NCI-H187 treated with DMSO at 0.1 percent for 48 hours (cell line): ENCODE data around the gene KRTAP15-1.

Experiments
- DNase-seq: peaks from one replicate; lab custom pipeline; 2025; lab: John Stamatoyannopoulos, UW

Gene KRTAP15-1

GRCh38 chr21:30439975-30440374, at the start of gene KRTAP15-1:
Gene KRTAP15-1, plus strand, starts transcription at chr21:30440275. Its CDS starts 53 bp downstream, at chr21:30440328.
- DNase-seq: no peak

- DNase-seq: no peak
Observed at GRCh38 chr21:30391492-30392025, 48.5 kb upstream of the KRTAP15-1 start.

DNA sequence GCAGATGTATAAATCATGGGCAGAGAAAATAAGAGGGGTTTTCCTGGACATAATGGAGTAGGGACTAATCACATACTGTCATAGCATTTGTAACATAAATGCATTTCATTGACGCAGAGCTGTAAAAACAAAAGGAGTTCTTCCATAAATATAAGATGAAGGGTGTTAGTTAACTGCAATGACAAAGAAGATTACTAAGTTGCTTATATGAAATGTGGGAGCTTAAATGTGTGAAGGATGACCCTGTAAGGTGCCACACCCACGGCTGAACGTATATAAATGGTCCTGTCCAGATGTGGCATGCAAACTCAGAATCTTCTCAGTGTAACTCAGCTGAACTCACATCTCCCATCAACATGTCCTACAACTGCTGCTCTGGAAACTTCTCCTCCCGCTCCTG, 44.3 kb upstream of the KRTAP15-1 start, which contains the start of gene KRTAP13-1:
Gene KRTAP13-1 (plus strand): TSS at position 301 of the 400 bp plus-strand sequence. CDS start 56 bp downstream, at position 357.
- no peak for DNase-seq

DNA sequence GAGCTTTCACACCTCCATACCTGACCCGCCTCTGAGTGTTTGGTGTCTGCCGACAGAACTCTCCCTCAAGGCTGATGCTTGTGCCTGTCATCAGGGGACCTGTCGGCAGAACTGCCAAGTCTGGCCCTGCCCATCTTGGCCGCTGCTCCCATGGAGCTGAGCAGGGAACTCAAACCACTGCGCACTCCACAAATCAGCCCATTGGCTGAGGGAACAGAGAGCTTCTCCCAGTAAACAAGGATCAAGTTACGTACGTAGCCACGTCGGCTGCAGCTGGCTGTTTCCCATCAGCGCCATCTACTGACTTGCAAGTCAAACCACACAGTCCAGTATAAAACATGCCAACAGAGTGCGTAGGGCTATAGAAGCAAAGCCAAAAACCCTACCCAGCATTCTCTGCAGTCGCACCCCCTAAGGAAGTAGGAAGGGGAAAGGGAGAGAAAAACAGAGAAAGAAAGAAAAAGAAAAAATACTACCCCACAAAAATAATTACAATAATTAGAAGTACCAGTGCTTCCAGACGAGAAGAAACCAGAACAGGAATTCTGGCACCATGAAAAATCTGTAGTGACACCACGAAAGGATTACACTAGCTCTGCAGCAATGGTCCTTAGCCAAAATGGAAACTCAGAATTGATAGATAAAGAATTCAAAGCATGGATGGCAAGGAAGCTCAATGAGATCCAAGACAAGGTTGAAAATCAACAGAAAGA, 31.1 kb upstream of the KRTAP15-1 start:
- DNase-seq: no peak

DNA sequence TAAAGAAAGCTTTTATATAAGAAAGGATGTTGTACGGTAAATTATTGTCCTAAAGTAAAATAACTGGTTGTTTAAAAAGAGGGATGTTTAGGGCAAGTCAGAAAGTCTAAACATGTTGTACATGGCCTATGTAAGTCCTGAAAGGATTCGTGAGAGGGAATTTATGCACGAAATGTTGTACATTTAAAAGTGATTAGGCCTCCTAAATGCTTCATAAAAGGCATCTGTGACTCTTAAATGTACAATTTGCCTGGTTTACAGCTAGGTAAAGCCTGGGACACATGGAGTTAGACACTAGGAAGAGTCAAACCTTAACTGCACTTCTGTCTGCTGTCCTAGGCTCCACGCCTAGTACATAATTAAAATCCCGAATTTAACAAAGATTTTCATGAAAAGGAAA, 24.1 kb upstream of the KRTAP15-1 start:
- no peak for DNase-seq

DNA sequence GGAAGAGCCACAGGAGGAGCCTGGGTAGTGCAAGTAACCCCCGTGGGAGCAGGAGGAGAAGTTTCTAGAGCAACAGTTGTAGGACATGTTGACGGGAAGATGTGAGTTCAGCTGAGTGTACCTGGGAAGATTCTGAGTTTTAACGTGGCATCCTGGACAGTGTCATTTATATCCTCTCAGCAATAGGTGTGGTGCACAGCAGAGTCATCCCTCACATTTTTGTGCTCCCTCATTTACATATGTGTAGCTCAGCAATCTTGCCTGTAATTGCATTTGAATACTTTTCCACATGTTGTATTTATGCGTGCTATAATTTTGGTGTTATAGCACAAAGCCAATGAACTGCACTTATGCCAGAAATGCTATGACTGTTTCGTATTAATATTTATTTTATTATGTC, 14.2 kb upstream of the KRTAP15-1 start, which contains the start of gene KRTAP13-3:
Gene KRTAP13-3 (minus strand): TSS at position 101 of the 400 bp plus-strand sequence. CDS start 14 bp downstream, at position 87.
- no peak for DNase-seq

GRCh38 chr21:30426731-30427130, 13.3 kb upstream of the KRTAP15-1 start:
- DNase-seq: no peak

GRCh38 chr21:30430170-30430655, 9.9 kb upstream of the KRTAP15-1 start, which contains the start of gene KRTAP13-4:
Gene KRTAP13-4, plus strand, starts transcription at chr21:30430220. Its CDS starts 56 bp downstream, at chr21:30430276.
- no peak for DNase-seq

DNA sequence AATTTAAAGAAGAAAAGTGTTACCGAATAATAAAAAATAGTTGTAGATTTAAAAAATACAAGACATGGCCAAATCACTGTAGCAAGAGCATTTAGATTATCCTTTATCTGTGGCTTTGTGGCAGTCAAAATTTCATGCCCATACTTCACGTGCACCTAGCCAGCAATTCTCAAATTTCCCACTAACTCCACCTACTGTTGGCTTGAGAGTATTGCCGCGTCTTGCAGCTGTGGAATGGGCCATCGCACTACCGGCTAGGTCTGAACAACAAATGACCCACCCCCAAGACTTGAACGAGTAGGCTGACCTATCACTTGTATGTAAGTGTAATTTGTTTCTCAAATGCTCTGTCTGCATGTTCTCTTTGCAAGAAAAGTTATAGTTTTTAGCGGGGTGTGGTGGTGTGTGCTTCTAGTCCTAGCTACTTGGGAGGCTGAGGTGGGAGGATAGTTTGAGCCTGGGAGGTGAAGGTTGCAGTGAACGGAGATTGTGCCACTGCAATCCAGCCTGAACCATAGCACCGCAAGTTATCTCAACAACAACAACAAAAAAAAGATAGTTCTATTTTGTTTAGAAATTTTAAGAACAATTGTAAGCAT, 5.9 kb upstream of the KRTAP15-1 start:
- DNase-seq: no peak

DNA sequence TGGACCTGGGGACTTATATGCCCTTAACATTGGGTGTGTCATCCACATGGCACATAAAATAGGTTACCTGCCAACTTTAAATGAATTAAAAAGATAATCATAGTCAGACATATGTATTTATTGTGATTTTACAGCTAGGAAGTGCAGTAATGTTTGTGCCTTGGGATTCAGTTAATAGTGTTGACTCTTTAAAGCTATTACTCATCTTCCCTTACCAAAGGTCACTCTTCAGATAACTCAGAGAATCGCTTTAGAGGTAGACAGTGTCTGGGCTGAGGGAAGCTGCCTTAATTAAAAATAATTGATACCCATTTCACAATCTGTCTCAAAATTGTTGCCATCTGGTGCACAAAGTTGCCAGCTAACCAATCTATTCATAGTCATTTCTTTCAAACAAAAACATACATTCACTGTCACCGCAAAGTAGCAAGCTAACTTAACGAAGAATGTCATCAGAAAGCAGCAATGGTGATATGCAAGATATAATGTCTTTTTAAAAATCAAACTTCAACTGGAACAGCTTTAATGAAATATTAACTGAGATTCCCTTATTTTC, 3.0 kb upstream of the KRTAP15-1 start:
- no peak for DNase-seq

- no peak for DNase-seq
Observed at GRCh38 chr21:30443226-30443625, 3.2 kb downstream of the KRTAP15-1 start.

- no peak for DNase-seq
Observed at GRCh38 chr21:30444204-30444603, 4.1 kb downstream of the KRTAP15-1 start.

- no peak for DNase-seq
Observed at GRCh38 chr21:30447056-30447455, 7.0 kb downstream of the KRTAP15-1 start.

- DNase-seq: no peak
Observed at GRCh38 chr21:30448514-30448913, 8.4 kb downstream of the KRTAP15-1 start.

DNA sequence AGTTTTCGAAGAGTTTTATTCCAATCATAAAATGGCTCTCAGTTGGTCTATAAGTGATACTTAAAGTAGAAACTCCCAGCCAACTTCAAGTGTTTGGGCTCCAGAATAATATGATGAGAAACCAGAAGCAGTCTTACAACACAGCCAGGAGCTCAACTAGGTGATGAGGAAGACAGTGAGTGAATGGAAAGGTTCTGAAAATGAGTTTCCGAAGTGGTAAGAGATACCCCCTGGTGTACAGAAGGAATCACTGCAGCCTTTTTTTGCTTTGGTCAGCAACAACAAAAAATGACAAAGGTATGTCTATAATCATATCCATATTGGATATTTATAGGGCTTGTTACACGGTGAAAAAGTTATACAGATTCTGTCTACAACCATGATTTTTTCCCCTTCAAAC, 23.6 kb downstream of the KRTAP15-1 start:
- DNase-seq: no peak

DNA sequence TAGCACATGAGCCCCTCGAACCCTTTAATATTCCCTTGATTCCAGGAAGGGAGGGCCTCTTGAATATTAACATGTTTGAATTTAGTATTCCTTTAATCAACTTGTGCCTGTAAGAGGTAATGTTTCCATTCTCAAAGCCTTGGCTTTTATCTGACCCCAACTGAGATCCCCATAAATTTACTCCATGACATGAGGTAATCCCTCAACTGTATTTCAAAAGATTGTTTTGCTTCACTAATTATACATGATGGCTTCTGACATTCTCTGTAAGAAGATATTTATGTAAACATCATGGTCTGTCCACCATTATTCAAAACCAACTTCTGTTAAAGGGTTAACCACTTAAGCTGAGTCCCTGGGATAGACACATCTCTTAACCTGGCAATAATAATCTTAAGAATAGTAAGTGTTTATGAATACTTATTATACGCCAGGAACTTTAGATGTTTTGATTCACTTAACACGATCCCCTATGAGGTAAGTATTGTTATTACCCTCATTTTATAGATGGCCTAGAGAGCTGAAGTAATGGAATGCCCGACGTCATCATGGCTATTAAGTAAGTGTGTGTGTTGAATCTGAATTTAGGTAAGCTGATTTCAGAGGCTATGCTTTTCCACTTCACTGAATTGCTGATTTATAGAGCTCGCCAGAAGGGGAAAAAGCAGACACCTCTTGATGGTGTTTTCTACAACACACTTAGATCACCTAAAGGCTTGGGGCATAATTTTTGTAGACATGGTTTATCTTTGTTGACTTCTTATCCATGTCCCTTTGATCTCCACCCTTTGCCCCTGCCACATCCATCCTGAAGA, 29.0 kb downstream of the KRTAP15-1 start:
- DNase-seq: no peak

DNA sequence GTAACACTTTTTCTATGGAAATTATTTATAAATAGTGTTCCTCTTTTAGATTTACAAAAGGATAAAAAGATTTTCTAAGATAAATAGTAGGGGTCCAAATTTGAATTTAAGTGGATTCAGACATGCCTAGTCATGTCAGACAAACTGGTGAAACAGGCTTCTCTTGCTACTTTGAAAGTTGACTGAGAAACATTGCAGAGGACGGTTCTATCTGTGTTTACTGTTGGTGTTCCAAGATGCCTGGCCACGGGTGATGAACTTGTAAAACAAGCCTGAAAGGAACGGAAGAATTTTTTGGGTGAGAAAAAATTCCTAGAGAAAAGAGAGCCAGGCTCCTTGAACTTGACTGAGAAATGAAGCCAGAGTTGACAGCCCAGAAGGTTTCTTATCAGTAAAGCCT, 37.9 kb downstream of the KRTAP15-1 start:
- DNase-seq: no peak

- no peak for DNase-seq
Observed at GRCh38 chr21:30479259-30479658, 39.2 kb downstream of the KRTAP15-1 start.

GRCh38 chr21:30480145-30480544, 40.1 kb downstream of the KRTAP15-1 start, which contains the start of gene KRTAP19-1:
Gene KRTAP19-1, minus strand, starts transcription at chr21:30480367. Its CDS starts 50 bp downstream, at chr21:30480317.
- DNase-seq: no peak

- no peak for DNase-seq
Observed at GRCh38 chr21:30482130-30482529, 42.1 kb downstream of the KRTAP15-1 start.

- DNase-seq: no peak
Observed at GRCh38 chr21:30486180-30486579, 46.1 kb downstream of the KRTAP15-1 start.

DNA sequence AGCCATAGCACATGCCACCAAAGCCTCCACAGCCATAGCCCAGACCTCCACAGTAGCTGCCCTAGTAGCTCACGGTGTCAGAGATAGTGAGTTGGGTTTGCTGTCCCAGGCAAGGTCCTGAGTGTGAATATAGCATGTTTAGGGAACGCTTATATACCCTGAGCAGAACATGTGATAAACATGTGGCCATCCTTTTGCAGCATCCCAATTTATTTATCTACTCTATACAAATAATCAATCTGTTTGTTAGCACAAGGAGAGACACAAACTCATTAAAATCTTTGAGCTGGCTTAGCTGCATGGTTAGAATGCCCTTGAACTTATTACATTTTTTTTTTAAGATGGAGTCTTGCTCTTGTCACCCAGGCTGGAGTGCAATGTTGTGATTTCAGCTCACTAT, 47.3 kb downstream of the KRTAP15-1 start, which contains the start of gene KRTAP19-2:
Gene KRTAP19-2 (minus strand): TSS at position 101 of the 400 bp plus-strand sequence. CDS start 88 bp downstream, at position 13.
- DNase-seq: no peak
